Measurements from ENCODE around the gene GALC. TPM values are rescaled to one million over a fixed set of nuclear protein-coding genes. Genes with fewer than 3 reads are reported as not detected.

Gene GALC
- polyA plus RNA-seq, 1 donor (not counting 4 experiments of a cell fraction or from before 2014, with no cell fraction given) = 7.9 TPM

DNA sequence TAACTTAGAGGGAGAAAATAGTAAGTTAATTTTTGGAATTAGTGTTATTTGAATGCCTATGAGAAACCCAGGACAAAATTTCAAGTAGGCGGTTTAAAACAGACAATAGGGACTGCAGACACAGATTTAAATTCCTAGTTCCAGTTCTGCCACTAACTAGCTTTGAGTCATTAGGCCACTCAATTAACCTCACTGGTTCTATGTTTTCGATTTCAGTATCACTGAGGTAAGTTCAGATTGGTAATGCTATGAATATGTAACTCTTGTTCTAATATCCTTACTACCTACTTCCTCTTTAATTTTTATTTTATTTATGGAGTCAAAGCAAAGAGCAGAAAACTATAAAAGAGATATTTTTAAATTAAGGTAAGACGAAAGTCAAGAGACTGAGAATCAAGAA lies 52.6 kb downstream of the GALC start:
- Histone ChIP-seq H3K36me3 (ENCODE audit: control insufficient read depth in 2 of 2, extremely low read depth in 1 of 2, insufficient read depth in 2 of 2, low read length in 2 of 2) (no peaks in the 10 kb centered on the region), H3K27me3 (ENCODE audit: control insufficient read depth, extremely low read depth, insufficient read depth, low read length) (no peaks in the 10 kb centered on the region), H3K9me3 (ENCODE audit: control insufficient read depth, low read depth, low read length) (no peaks in the 10 kb centered on the region), H3K9me1 (ENCODE audit: control insufficient read depth, extremely low read depth, insufficient read depth, low read length) (no peaks in the 10 kb centered on the region), H2AFZ (ENCODE audit: control insufficient read depth, low read length) (no peak overlapping the region), H3K4me2 (ENCODE audit: control insufficient read depth, extremely low read depth, insufficient read depth, low read depth, low read length) (no peak overlapping the region), H4K20me1 (ENCODE audit: control insufficient read depth, extremely low read depth, insufficient read depth, low read length) (no peaks in the 10 kb centered on the region), H3K79me2 (ENCODE audit: control insufficient read depth, insufficient read depth, low read length) (no peaks in the 10 kb centered on the region), H3K4me3 (ENCODE audit: control insufficient read depth in 2 of 3, extremely low read depth in 1 of 3, insufficient read depth in 2 of 3, low read depth in 1 of 3, low read length in 3 of 3) (no peak overlapping the region), H3K9ac (ENCODE audit: control insufficient read depth, extremely low read depth, insufficient read depth, low read length) (no peak overlapping the region), H3K27ac (ENCODE audit: control insufficient read depth, insufficient read depth, low read length) (no peak overlapping the region), H3K4me1 (ENCODE audit: control insufficient read depth, extremely low read depth, insufficient read depth, low read length) (no peaks in the 10 kb centered on the region)
- dilution Hi-C loops (cut with MboI; ENCODE audit: extremely low pct_ligation_motif_present, low sequenced_read_pairs) = no loop called here
- DNase-seq (ENCODE audit: low read depth, low spot score) (no peak), FAIRE-seq (no peak)
- no peak for TF ChIP-seq EZH2 (IDR thresholded peaks at IDR 0.05; ENCODE audit: low read length)

DNA sequence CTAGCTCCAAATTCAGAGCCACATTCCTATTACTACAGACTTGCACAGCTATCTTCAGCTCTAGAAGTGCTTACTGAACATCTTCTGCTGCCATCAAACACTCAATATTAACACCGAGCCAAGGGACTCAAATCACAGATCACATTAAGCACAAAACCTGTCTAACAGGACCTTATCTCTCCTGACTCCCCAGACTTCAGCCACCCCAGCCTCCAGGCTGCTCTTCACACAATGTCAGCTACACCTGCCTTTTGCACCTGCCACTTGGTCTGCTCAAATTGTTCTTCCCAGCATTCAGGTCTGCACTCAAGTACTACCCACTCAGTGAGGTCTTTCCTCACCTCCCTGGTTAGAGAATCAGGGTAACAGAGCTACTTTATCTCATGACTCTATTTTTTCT lies 57.1 kb downstream of the GALC start:
- no peaks in the 10 kb centered on the region for H4K20me1 ChIP-seq (ENCODE audit: control insufficient read depth, extremely low read depth, insufficient read depth, low read length)
- H3K9me3 ChIP-seq (ENCODE audit: control insufficient read depth, low read depth, low read length) = no peaks in the 10 kb centered on the region
- DNase-seq (ENCODE audit: low read depth, low spot score) (no peak), FAIRE-seq (no peak)
- H3K9ac ChIP-seq (ENCODE audit: control insufficient read depth, extremely low read depth, insufficient read depth, low read length) = no peak overlapping the region
- no peak overlapping the region for H2AFZ ChIP-seq (ENCODE audit: control insufficient read depth, low read length)
- H3K4me3 ChIP-seq (ENCODE audit: control insufficient read depth in 2 of 3, extremely low read depth in 1 of 3, insufficient read depth in 2 of 3, low read depth in 1 of 3, low read length in 3 of 3) = no peak overlapping the region
- H3K4me1 ChIP-seq (ENCODE audit: control insufficient read depth, extremely low read depth, insufficient read depth, low read length) = no peaks in the 10 kb centered on the region
- H3K27me3 ChIP-seq (ENCODE audit: control insufficient read depth, extremely low read depth, insufficient read depth, low read length) = no peaks in the 10 kb centered on the region
- no peak overlapping the region for H3K4me2 ChIP-seq (ENCODE audit: control insufficient read depth, extremely low read depth, insufficient read depth, low read depth, low read length)
- H3K9me1 ChIP-seq (ENCODE audit: control insufficient read depth, extremely low read depth, insufficient read depth, low read length) = no peaks in the 10 kb centered on the region
- dilution Hi-C loops (cut with MboI; ENCODE audit: extremely low pct_ligation_motif_present, low sequenced_read_pairs) = no loop called here
- no peaks in the 10 kb centered on the region for H3K79me2 ChIP-seq (ENCODE audit: control insufficient read depth, insufficient read depth, low read length)
- no peaks in the 10 kb centered on the region for H3K36me3 ChIP-seq (ENCODE audit: control insufficient read depth in 2 of 2, extremely low read depth in 1 of 2, insufficient read depth in 2 of 2, low read length in 2 of 2)
- H3K27ac ChIP-seq (ENCODE audit: control insufficient read depth, insufficient read depth, low read length) = no peak overlapping the region
- TF ChIP-seq, protein P1, sequence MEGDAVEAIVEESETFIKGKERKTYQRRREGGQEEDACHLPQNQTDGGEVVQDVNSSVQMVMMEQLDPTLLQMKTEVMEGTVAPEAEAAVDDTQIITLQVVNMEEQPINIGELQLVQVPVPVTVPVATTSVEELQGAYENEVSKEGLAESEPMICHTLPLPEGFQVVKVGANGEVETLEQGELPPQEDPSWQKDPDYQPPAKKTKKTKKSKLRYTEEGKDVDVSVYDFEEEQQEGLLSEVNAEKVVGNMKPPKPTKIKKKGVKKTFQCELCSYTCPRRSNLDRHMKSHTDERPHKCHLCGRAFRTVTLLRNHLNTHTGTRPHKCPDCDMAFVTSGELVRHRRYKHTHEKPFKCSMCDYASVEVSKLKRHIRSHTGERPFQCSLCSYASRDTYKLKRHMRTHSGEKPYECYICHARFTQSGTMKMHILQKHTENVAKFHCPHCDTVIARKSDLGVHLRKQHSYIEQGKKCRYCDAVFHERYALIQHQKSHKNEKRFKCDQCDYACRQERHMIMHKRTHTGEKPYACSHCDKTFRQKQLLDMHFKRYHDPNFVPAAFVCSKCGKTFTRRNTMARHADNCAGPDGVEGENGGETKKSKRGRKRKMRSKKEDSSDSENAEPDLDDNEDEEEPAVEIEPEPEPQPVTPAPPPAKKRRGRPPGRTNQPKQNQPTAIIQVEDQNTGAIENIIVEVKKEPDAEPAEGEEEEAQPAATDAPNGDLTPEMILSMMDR (optimal IDR thresholded peaks at IDR 0.05 in 1 of 3, IDR thresholded peaks at IDR 0.05 in 1 of 3, conservative IDR thresholded peaks at IDR 0.05 in 1 of 3; ENCODE audit: extremely low read depth in 1 of 3, insufficient read depth in 2 of 3, low read length in 3 of 3) = no peak
- no peak for TF ChIP-seq EZH2 (IDR thresholded peaks at IDR 0.05; ENCODE audit: low read length)

DNA sequence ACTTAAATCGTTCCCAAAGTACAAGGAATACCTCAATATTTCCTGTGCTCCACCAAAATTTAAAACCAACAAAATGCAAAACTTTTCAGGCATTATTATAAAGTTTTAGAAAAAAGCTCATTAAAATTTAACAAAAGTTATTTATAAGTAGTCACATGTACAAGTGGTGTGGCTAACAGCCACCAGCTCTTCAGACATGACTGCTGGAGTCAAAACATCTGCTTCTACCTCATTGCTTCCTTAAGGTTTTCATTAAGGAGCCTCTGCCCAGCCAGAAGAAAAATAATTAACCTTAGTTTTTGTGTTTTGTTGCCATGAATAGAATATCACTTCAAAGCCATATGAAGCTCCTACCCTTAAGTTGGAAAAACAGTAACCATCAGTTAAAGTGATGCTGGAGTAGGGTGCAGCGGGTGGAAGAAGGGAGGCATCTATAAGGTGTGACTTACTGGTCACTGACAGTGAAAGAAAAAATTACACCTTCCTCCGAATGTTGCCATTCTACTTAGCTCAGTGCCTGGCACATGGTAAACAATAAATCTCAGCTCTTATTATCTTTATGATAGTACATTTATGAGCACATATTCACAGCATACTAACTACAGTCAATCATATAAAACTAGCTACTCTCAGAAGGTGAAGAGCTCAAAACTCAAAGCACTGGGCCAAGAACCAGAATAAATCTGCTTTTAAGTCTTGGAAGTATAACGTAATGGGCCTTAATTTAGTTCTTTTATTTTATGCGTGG lies 57.7 kb downstream of the GALC start:
- Histone ChIP-seq H3K36me3 (ENCODE audit: control insufficient read depth in 2 of 2, extremely low read depth in 1 of 2, insufficient read depth in 2 of 2, low read length in 2 of 2) (no peaks in the 10 kb centered on the region), H3K4me2 (ENCODE audit: control insufficient read depth, extremely low read depth, insufficient read depth, low read depth, low read length) (no peak overlapping the region), H3K4me1 (ENCODE audit: control insufficient read depth, extremely low read depth, insufficient read depth, low read length) (no peaks in the 10 kb centered on the region), H3K9ac (ENCODE audit: control insufficient read depth, extremely low read depth, insufficient read depth, low read length) (no peak overlapping the region), H3K79me2 (ENCODE audit: control insufficient read depth, insufficient read depth, low read length) (no peaks in the 10 kb centered on the region), H3K9me1 (ENCODE audit: control insufficient read depth, extremely low read depth, insufficient read depth, low read length) (no peaks in the 10 kb centered on the region), H3K27ac (ENCODE audit: control insufficient read depth, insufficient read depth, low read length) (no peak overlapping the region), H3K4me3 (ENCODE audit: control insufficient read depth in 2 of 3, extremely low read depth in 1 of 3, insufficient read depth in 2 of 3, low read depth in 1 of 3, low read length in 3 of 3) (no peak overlapping the region), H3K27me3 (ENCODE audit: control insufficient read depth, extremely low read depth, insufficient read depth, low read length) (no peaks in the 10 kb centered on the region), H2AFZ (ENCODE audit: control insufficient read depth, low read length) (no peak overlapping the region), H3K9me3 (ENCODE audit: control insufficient read depth, low read depth, low read length) (no peaks in the 10 kb centered on the region), H4K20me1 (ENCODE audit: control insufficient read depth, extremely low read depth, insufficient read depth, low read length) (no peaks in the 10 kb centered on the region)
- dilution Hi-C loops (cut with MboI; ENCODE audit: extremely low pct_ligation_motif_present, low sequenced_read_pairs) = no loop called here
- TF ChIP-seq EZH2 (IDR thresholded peaks at IDR 0.05; ENCODE audit: low read length) = no peak
- TF ChIP-seq, protein P1 (optimal IDR thresholded peaks at IDR 0.05 in 1 of 3, IDR thresholded peaks at IDR 0.05 in 1 of 3, conservative IDR thresholded peaks at IDR 0.05 in 1 of 3; ENCODE audit: extremely low read depth in 1 of 3, insufficient read depth in 2 of 3, low read length in 3 of 3) = no peak
- DNase-seq (ENCODE audit: low read depth, low spot score) (no peak), FAIRE-seq (no peak)
